HS-5 (cell line): ENCODE measurements around the gene XRN1.

Experiments
- DNase-seq: peaks from one replicate; pipeline ENCODE4 v3.0.0-alpha.2; 2012; ENCODE audit warnings: low read depth

The XRN1 gene

GRCh38 chr3:142270407-142270806, 177.4 kb downstream of the XRN1 start:
- DNase-seq = no peak

GRCh38 chr3:142269767-142270166, 178.1 kb downstream of the XRN1 start:
- DNase-seq = no peak

DNA sequence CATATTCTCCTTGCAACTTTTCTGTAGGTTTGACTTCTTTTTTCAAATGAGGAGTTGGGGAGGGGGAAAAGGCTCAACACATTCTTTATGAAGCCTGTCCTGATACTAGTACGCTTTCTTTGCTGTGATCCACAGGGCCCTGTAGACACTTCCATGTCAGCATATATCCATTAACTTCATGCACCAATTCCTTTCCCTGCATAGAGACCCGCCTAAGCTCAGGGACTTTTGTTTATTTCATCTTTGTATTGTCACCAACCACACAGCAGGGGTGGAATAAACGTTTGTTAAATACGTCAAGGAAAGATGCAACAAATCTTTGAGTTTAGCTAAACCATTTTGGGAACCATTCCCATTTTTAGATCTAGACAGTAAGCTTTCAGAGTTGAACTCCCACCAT, 179.4 kb downstream of the XRN1 start:
- no peak for DNase-seq

- DNase-seq = no peak
These were observed 180.6 kb downstream of the XRN1 start for GRCh38 chr3:142267269-142267668.

DNA sequence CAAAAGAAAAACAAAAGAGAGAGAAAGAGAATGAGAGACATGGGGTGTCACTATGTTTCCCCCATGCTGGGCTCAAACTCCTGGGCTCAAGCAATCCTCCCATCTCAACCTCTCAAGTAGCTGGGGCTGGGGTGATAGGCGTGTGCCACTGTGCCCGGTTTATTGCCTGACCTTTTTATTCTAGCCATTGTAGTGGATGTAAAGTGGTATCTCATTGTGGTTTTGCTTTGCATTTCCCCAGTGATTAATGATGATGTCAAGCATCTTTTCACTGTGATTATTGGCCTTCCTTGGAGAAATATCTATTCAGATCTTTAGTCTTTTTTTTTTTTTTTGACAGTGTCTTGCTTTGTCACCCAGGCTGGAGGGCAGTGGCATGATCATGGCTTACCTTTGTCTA, 184.7 kb downstream of the XRN1 start:
- DNase-seq = no peak

- DNase-seq = no peak
These were observed 188.5 kb downstream of the XRN1 start for GRCh38 chr3:142259359-142259758.

GRCh38 chr3:142256712-142257333, 191.0 kb downstream of the XRN1 start:
- DNase-seq = no peak
